Measurements from ENCODE around the gene GATA1.

DNA sequence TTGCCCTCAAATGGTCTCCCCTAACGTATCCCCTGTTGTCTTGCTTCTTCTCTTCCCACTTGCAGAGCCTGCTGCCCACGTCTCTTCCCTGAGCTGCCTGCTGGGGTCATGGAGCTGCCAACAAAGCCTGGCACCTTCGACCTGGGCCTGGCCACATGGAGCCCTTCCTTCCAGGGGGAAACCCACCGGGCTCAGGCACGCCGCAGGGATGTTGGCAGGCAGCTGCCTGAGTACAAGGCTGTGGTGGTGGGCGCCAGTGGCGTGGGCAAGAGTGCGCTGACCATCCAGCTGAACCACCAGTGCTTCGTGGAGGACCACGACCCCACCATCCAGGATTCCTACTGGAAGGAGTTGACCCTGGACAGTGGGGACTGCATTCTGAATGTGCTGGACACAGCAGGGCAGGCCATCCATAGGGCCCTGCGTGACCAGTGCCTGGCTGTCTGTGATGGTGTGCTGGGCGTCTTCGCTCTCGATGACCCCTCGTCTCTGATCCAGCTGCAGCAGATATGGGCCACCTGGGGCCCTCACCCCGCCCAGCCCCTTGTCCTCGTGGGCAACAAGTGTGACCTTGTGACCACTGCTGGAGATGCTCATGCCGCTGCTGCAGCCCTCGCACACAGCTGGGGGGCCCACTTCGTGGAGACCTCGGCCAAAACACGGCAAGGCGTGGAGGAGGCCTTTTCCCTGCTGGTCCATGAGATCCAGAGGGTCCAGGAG, 42.8 kb downstream of the GATA1 start:
- TF ChIP-seq POLR2AphosphoS5 (IDR thresholded peaks at IDR 0.05) (no peak), EP300 (IDR thresholded peaks at IDR 0.05) (no peak)
